BLaER1 treated with 17β-estradiol and CSF1 and Interleukin-3, amounts not matched to agents 10 nM and 100 nM (cell line): ENCODE results near the gene WDR54.

Experiments used
- H3K27ac ChIP-seq, 11 experiments: shearing (Covaris generic); formaldehyde crosslinking; 2 replicates each; pipeline ENCODE4 v1.8.1; 2022
- H3K27me3 ChIP-seq, 11 experiments: shearing (Covaris generic); formaldehyde crosslinking; 2 replicates each; pipeline ENCODE4 v1.8.1; 2022
- H3K36me3 ChIP-seq, 11 experiments: shearing (Covaris generic); formaldehyde crosslinking; 2 replicates each; pipeline ENCODE4 v1.8.1; 2022
- H3K4me1 ChIP-seq, 10 experiments: shearing (Covaris generic); formaldehyde crosslinking; 2 replicates each; pipeline ENCODE4 v1.8.1; 2022
- H3K4me2 ChIP-seq, 11 experiments: shearing (Covaris generic); formaldehyde crosslinking; 2 replicates each; pipeline ENCODE4 v1.8.1; 2022
- H3K4me3 ChIP-seq, 10 experiments: shearing (Covaris generic); formaldehyde crosslinking; 2 replicates each; pipeline ENCODE4 v1.8.1; 2022
- H3K9ac ChIP-seq, 11 experiments: shearing (Covaris generic); formaldehyde crosslinking; 2 replicates each; pipeline ENCODE4 v1.8.1; 2022
- H3K9me3 ChIP-seq, 11 experiments: shearing (Covaris generic); formaldehyde crosslinking; replicated peaks in 1 of 11; 2 replicates each; pipeline ENCODE4 v1.8.1; 2022
- H4K20me1 ChIP-seq, 11 experiments: shearing (Covaris generic); formaldehyde crosslinking; 2 replicates each; pipeline ENCODE4 v1.8.1; 2022
- Cebpa-rat ChIP-seq, 11 experiments: shearing (Covaris generic); IDR thresholded peaks; 2 replicates each; pipeline ENCODE4 v1.8.1; 2022

Gene WDR54, protein sequence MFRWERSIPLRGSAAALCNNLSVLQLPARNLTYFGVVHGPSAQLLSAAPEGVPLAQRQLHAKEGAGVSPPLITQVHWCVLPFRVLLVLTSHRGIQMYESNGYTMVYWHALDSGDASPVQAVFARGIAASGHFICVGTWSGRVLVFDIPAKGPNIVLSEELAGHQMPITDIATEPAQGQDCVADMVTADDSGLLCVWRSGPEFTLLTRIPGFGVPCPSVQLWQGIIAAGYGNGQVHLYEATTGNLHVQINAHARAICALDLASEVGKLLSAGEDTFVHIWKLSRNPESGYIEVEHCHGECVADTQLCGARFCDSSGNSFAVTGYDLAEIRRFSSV

DNA sequence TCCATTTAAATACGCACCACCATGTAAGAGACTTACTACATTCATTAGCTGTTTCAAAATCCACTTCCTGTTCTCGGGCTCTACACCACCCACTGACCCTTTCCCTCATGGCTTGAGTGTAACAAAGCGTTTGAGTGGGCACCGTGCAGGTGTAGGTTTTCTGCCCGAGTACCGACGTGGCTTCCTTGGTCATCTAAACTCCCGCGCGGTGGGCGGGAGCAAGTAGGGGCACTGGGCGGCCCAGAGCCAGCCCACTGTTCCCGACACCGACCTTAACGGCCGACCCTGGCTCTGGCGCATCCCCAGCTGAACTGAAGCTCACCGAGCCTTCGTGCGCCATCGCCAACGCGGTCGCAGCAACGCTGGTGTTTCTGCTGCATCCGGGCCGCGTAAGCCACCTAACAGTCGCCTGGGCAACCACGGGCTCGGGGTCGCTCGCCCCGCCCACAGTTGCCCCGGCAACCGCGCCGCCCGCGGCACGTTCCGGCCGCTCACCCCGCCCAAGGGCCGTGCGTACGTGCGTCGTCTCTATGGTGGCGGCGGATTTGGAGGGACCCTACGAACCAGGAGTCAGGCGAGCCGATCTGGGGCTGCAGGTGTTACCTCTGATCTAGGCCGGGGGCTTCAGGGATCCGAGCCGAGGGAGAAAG is at the start of gene WDR54, which contains the start of gene C2orf81:
Gene WDR54 (plus strand): TSS at position 510 of the 650 bp plus-strand sequence. CDS start 424 bp downstream, outside the sequence.
Gene C2orf81 (minus strand): TSS at position 399 of the 650 bp plus-strand sequence. CDS start 59 bp downstream, at position 340.
- Histone ChIP-seq H3K4me3 (peak within 1 kb of the TSS; percentile 58 to 88 (median 79)), H3K27ac (peak within 1 kb of the TSS in 10 of 11 experiments; percentile 52 to 86 (median 70); a peak in 21 of 22 replicates), H3K27me3 (peaks cover 6 to 32% (median 25%) of the 10 kb centered on the region in 11 experiments), H3K4me2 (peak within 1 kb of the TSS; percentile 86 to 96 (median 92)), H3K4me1 (peaks cover 31 to 44% (median 35%) of the 10 kb centered on the region in 10 experiments), H3K9ac (peak within 1 kb of the TSS; percentile 67 to 83 (median 76); a peak in 21 of 22 replicates), H3K36me3 (peaks cover 16 to 24% (median 19%) of the 10 kb centered on the region in 11 experiments; a peak in 20 of 22 replicates), H4K20me1 (no peaks in the 10 kb centered on the region), H3K9me3 (no peaks in the 10 kb centered on the region)
- TF ChIP-seq Cebpa-rat (IDR thresholded peaks at IDR 0.05): no peak

DNA sequence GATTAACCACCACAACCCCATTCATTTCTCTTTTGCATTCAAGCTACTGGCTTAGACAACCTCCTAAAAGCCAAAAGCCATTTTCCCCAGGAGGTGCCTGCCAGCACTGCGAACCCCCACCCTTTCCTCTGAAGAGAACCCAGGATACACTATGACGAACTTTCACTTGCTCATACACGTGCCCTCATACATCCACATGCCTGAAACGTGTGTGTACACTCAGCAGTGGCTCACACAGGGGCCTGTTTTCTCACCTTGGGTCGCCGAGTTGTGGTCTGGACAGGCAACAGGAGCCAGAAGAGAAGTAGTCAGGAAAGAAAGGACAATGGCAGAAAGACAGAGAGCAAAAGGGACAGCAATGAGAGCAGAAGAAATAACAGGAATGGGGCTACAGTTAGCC is 48.9 kb upstream of the WDR54 start:
- H3K4me1 ChIP-seq: peaks cover 25 to 40% (median 32%) of the 10 kb centered on the region in 10 experiments
- H3K4me2 ChIP-seq: peak overlapping the region in 7 of 11 experiments; percentile 36 to 61 (median 57); a peak in 10 of 22 replicates
- peaks cover 66 to 97% (median 84%) of the 10 kb centered on the region in 11 experiments for H3K36me3 ChIP-seq
- peaks cover 4 to 73% (median 53%) of the 10 kb centered on the region in 11 experiments; a peak in 18 of 22 replicates for H4K20me1 ChIP-seq
- H3K27me3 ChIP-seq: no peaks in the 10 kb centered on the region
- H3K27ac ChIP-seq: 0 out of 22 replicates have a peak overlapping the region, but pooled peaks of 1 of the 11 experiments have one; percentile 2
- H3K9ac ChIP-seq: no peak overlapping the region
- H3K4me3 ChIP-seq: no peak overlapping the region
- H3K9me3 ChIP-seq: no peaks in the 10 kb centered on the region
- TF ChIP-seq Cebpa-rat (IDR thresholded peaks at IDR 0.05): no peak

DNA sequence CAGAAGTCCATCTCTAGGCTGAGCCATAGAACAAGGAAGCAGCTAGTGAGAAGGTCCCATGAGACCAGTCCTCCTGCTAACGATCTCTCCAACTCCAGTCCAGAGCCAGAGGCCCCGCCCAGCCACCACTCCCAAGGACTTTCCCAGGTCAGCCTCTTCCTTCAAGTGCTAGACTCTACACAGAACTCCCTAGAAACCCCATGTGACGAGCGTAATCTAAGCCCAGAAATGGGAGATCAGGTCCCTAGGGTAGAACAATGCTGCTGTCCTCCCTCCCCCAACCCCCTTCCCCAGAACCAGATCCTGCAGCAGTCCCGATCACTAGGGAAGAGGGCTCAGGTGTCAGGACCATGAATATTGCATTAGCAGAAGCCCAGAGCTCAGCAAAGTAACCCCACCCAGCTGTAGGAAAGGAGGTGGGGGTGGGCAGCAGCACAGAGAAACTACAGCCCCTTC is 48.3 kb upstream of the WDR54 start:
- peak overlapping the region; percentile 24 to 61 (median 53); a peak in 18 of 22 replicates for H3K4me2 ChIP-seq
- H3K4me1 ChIP-seq: peaks cover 25 to 40% (median 32%) of the 10 kb centered on the region in 10 experiments
- no peaks in the 10 kb centered on the region for H3K27me3 ChIP-seq
- H3K4me3 ChIP-seq: no peak overlapping the region
- H4K20me1 ChIP-seq: peaks cover 4 to 78% (median 59%) of the 10 kb centered on the region in 11 experiments; a peak in 18 of 22 replicates
- peaks cover 66 to 97% (median 84%) of the 10 kb centered on the region in 11 experiments for H3K36me3 ChIP-seq
- H3K9me3 ChIP-seq: no peaks in the 10 kb centered on the region
- H3K27ac ChIP-seq: peak overlapping the region in 2 of 11 experiments; percentile 2 to 4; a peak in 1 of 22 replicates
- TF ChIP-seq Cebpa-rat (IDR thresholded peaks at IDR 0.05): no peak
- no peak overlapping the region for H3K9ac ChIP-seq

DNA sequence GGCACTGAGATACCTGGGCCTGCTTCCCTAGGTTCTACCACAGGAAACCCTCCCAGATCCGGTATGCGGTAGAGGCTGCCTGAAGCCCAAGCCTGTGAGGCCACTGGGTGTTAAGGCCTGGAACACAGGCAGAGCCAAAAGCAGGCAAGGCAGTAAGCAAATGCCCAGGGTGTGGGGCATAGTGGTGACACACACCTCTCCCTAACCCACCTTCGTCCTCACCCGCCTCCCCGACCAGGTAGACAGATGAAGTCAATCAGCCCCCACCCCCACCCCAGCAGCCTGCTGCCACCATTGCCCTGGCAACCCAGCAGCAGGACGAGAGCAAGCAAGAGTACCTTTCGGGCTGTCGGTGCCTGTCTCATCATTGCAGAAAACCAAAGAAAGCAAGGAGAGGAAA is 47.5 kb upstream of the WDR54 start:
- H3K4me2 ChIP-seq: peak overlapping the region in 9 of 11 experiments; percentile 24 to 61 (median 56); a peak in 15 of 22 replicates
- no peak overlapping the region for H3K27ac ChIP-seq
- no peak overlapping the region for H3K9ac ChIP-seq

DNA sequence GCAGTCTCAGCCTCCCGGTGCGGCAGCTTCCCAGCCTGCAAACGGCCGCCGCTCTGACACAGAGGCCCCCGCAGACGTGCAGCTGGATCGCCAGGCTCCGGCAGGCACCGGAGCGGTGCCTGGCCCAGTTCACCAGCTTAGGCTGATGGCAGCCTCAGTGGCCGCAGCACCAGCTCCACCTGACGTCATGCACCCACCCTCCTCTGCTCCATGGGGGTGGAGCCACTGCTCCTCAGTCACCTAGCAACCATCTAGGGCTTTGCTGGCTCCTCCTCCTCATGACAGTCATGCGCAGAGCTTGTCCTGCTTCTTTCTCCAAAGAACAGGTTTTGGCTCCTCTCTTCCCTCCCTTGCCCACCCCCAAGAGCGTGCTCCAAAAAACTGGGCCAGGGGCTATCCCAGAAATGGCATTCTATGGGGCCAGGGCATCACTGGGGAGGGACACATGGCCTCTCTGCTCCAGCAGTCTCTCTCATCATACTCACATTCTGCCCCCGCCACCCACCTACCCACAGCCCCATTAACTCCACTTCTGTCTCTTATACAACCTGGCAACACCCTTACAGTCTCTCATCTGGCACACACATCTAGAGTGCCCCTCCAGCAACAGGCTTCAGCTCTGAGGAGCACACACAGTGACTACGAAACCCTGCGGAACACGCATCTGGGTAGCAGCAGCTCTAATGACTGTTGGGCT is 46.9 kb upstream of the WDR54 start:
- H3K36me3 ChIP-seq: peaks cover 56 to 90% (median 75%) of the 10 kb centered on the region in 11 experiments

More for the DNA sequence above, 47.5 kb upstream of the WDR54 start:
- peaks cover 63 to 97% (median 82%) of the 10 kb centered on the region in 11 experiments for H3K36me3 ChIP-seq
- no peaks in the 10 kb centered on the region for H3K27me3 ChIP-seq
- peaks cover 25 to 40% (median 34%) of the 10 kb centered on the region in 10 experiments for H3K4me1 ChIP-seq
- TF ChIP-seq Cebpa-rat (IDR thresholded peaks at IDR 0.05): no peak
- H3K9me3 ChIP-seq: no peaks in the 10 kb centered on the region
- no peak overlapping the region for H3K4me3 ChIP-seq
- peaks cover 5 to 86% (median 67%) of the 10 kb centered on the region in 11 experiments; a peak in 18 of 22 replicates for H4K20me1 ChIP-seq

DNA sequence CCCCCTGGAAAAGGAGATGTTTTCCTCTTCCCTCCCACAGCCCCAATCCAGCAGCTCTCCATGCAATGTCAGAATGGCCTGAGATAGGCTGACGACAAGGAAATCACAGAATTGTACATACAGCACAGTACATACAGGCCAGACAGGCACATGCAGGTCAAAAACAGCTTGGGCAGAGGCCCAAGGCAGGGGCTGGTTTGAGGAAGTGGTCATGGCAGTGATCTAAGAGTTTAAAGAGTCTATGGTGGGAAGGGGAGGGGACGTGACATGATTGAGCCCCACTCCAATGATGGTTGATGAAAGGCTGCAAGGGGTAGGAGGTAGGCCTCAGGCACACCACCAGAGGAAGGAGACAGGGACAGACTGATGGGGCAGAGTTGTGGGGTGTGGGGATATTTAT is 45.7 kb upstream of the WDR54 start:
- H3K9me3 ChIP-seq: no peaks in the 10 kb centered on the region
- H3K4me2 ChIP-seq: peak overlapping the region in 10 of 11 experiments; percentile 0 to 57 (median 26); a peak in 10 of 22 replicates
- H3K9ac ChIP-seq: no peak overlapping the region
- H3K36me3 ChIP-seq: peaks cover 45 to 79% (median 64%) of the 10 kb centered on the region in 11 experiments
- H3K27ac ChIP-seq: no peak overlapping the region
- H4K20me1 ChIP-seq: peaks cover 23 to 98% (median 85%) of the 10 kb centered on the region in 11 experiments; a peak in 20 of 22 replicates
- TF ChIP-seq Cebpa-rat (IDR thresholded peaks at IDR 0.05): no peak
- H3K4me3 ChIP-seq: no peak overlapping the region
- H3K4me1 ChIP-seq: peaks cover 38 to 57% (median 52%) of the 10 kb centered on the region in 10 experiments
- no peaks in the 10 kb centered on the region for H3K27me3 ChIP-seq

More for the DNA sequence above, 46.9 kb upstream of the WDR54 start:
- TF ChIP-seq Cebpa-rat (IDR thresholded peaks at IDR 0.05): no peak
- Histone ChIP-seq H3K9ac (no peak overlapping the region), H3K4me2 (0 out of 22 replicates have a peak overlapping the region, but pooled peaks of 3 of the 11 experiments have one; percentile 24 to 61 (median 53)), H3K4me3 (no peak overlapping the region), H3K4me1 (peaks cover 27 to 45% (median 40%) of the 10 kb centered on the region in 10 experiments), H4K20me1 (peaks cover 12 to 93% (median 73%) of the 10 kb centered on the region in 11 experiments; a peak in 20 of 22 replicates), H3K27me3 (no peaks in the 10 kb centered on the region), H3K9me3 (no peaks in the 10 kb centered on the region), H3K27ac (no peak overlapping the region)

DNA sequence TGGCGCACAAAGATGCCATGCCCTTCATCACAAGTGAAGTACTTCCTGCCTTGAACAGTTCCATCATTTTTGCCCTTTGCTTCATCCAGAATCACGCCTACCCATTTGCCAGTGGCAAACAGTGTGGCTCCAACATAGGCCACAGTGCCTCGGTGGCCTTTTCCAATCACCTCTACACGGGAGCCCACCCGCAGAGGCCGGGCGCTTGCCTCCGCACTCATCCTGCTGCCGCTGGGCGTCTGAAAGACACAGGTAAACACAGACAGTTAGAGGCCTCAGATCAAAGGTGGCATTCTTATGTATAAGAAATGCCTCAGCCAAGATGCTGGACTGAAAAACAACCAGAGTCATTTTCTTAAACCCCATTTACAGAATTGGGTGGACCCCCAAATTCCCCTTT is 43.5 kb upstream of the WDR54 start:
- no peak overlapping the region for H3K4me2 ChIP-seq
- no peak overlapping the region for H3K9ac ChIP-seq
- no peak overlapping the region for H3K4me3 ChIP-seq
- H3K4me1 ChIP-seq: peaks cover 37 to 59% (median 48%) of the 10 kb centered on the region in 10 experiments
- peaks cover 33 to 94% (median 82%) of the 10 kb centered on the region in 11 experiments; a peak in 20 of 22 replicates for H4K20me1 ChIP-seq
- no peaks in the 10 kb centered on the region for H3K27me3 ChIP-seq
- no peak overlapping the region for H3K27ac ChIP-seq
- H3K36me3 ChIP-seq: peaks cover 41 to 77% (median 55%) of the 10 kb centered on the region in 11 experiments
- TF ChIP-seq Cebpa-rat (IDR thresholded peaks at IDR 0.05): no peak
- no peaks in the 10 kb centered on the region for H3K9me3 ChIP-seq
